DMS53 treated with DMSO at 0.1 percent for 48 hours (cell line): ENCODE results near the gene TMEM108.

Experiments used
- DNase-seq: peaks from one replicate; lab custom pipeline; 2025; ENCODE audit not compliant: unreplicated experiment; lab: John Stamatoyannopoulos, UW

TMEM108 gene

GRCh38 chr3:133115176-133115575 is 77.0 kb downstream of the TMEM108 start:
- DNase-seq = no peak

DNA sequence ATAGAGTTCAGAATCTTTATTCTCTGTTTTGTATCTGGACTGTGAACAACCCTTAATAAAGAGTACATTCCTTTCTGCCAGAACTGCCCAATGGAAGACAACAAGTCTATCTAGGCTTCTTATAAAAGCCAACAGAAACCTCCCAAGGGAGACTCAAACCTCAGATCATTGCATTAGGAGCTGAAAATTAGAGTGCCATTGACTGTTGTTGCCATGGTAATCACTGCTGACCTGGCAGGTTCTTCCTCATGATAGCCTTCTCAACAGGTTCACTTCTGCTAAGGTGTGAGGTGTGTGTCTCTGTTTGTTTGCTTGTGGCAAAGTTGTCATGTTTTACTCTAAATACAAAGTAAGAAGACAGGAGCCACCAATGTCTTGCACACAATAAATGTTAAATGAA is 79.2 kb downstream of the TMEM108 start:
- DNase-seq = no peak

DNA sequence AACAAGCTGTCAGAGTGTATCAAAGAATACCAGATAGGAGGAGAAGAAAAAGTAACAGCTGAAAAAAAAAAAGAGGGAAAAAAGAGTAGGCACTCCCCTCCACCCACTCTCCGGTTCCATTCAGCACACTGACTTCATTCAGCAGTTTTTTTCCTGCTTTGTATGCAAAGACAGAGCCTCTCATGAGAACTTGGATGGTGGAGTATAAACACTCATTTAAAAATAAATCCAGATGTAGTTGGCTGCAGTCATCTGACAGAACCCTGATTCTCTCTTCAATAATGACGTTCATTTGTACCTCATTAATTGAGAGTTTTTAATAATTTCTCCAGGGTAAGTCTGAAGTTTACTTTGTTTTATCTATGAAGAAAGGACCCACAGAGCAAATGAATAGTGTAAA is 81.0 kb downstream of the TMEM108 start:
- no peak for DNase-seq

GRCh38 chr3:133121450-133121849 is 83.3 kb downstream of the TMEM108 start:
- no peak for DNase-seq

DNA sequence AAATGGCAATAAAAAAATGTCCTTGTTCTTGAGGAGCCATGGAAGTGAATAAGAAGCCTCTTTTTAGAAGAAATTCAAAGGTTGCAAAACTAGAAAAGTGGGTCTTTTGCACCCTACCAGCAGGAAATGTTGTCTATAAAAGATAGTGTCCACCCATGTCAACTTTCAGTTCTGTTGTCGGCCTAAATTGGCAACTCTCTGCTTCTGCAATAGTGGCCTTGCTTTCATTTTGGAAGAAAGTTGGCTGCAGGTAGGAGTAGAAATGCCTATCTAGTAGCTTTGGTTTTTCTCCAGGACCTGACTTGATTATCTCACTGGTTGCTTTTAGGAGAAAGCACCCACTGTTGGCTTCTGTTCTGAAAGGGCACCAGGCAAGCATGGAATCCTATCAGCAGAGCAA is 85.4 kb downstream of the TMEM108 start:
- DNase-seq = no peak

DNA sequence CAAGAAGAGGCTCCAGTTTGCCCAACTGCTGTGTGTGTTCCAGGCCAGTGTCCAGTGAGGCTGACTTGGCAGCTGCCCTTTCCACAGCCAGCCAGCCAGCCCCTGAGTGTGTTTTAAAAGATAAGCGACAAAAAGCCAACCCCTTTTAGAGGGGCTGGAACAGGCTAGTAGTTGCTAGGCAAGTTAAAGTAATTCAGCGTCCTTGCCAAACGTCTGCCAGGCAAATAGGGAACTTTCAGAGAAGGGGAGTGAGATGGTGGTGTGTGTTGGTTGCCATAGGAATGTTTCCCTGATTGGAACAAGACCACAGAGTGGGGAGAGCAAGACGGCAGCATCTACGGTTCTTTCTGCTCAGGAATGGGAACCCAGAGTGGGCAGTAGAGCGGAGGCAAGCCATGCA is 86.3 kb downstream of the TMEM108 start:
- DNase-seq = no peak

GRCh38 chr3:133125171-133125570 is 87.0 kb downstream of the TMEM108 start:
- DNase-seq = no peak

DNA sequence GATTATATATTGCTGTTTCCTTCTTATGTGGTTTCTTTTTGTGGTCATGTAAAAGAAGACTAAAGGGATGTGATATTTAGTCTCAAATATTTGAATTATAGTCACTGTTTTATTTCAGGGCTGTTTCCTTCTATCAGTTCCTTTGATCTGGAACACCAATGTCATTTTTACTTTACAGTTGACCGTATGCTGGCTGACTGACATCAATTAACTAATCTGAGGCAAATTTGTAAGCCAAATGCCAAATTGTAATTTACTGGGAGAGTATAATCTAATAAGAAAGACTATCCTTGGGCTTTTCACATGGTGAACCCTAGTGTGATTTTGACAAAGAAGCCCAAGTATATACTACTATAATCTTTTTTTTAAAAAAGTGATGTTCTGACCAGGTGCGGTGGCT is 87.6 kb downstream of the TMEM108 start:
- no peak for DNase-seq

DNA sequence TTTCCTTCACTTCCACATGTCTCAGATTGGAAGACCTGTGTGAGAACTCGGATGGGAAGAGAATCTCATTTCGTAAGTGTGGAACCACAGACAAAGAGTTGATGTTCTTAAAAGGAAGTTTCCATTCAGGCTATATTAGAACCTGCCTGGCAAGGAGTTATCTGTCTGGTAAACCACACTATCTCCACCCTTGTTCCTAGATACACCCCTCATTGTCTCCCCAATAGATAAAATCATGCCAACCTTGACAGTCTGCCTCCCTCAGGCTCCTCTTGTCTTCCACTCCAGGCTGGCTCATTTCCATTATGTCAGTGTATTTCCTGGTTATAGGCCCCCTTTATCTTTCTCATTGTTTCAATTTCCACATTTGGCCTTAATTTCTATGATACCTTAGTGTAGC is 89.2 kb downstream of the TMEM108 start:
- no peak for DNase-seq

DNA sequence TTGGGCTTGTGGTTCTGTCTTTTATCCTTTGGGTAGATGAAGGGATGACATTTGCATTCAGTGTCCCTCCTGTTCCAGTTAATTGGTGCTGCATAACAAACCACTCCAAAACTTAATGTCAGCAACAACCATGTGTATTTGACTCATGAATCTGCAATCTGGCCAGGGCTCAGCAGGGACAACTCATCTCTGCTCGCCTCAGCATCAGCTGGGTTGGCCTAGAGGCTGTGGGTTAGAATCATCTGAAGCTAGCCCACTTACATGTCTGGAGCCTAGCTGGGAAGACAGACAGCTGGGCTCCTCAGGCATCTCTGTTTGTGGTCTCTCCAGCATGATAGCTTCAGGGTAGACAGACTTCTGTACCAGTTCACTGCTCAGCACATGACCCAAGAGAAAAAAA is 92.0 kb downstream of the TMEM108 start:
- DNase-seq = no peak

- no peak for DNase-seq
Measured at GRCh38 chr3:133135306-133135705, 97.1 kb downstream of the TMEM108 start.

GRCh38 chr3:133136114-133137041 is 98.2 kb downstream of the TMEM108 start:
- DNase-seq = peak; percentile 66

DNA sequence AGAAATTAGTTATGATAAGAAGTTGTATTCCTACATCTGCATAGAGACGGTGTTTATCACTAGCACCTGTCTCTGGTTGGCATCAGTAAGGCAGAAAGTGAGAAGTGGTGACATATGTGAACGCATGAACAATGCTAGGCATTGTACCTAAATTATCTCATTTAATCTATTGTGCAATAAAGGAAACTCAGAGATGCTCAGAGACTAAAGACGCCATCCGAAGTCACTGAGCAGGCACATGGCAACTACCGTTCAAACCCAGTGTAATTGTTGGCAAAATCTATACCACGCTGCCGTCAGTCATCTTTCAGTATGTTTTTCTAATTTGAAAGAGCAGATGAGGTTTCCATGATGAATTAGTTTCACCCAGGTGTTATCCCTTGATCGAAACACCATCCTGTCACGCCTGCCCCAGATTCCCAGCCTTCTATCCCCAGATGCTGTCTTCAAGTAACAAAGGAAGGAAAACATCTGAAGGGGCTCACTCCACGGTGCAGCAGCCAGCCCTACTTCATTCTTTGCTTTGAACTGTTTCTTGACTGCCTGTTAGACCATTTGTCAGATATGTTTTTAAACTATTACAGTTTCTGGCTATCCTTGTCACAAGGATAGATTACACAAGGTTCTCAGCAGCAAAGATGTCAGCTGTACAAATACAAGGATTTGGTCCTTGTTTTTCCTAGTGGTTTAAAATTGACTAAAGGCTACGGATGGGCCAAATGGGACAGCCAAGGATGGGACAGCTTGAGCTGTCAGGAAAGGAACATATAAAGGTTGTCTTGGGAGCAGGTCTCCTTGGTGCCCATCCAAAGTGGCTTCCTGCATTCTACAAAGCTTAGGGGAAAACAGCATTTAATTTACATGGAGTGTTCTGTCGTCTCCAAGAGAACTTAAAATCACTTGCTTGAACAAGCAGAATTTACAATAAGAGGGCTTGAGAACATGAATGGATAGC is 99.1 kb downstream of the TMEM108 start:
- DNase-seq = no peak

GRCh38 chr3:133138017-133138416 is 99.8 kb downstream of the TMEM108 start:
- no peak for DNase-seq

DNA sequence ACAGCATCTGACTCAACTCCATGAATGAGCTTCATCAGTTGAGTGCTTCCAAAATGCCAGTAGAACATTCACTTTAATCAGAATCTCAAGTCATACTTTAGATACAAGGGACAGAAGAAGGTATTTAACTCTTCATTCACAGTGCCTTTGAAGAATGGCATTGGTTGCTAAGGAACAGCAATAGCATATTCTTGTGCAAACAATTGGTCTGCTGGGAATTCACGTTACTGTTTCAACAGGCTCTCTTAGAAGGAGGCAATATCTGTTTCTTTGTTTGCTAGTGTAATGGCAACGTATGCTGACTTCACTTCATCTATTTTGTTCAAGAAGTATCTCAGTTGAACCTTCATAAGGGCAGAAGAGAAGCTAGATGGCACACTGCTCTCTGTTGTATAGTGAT is 113.9 kb downstream of the TMEM108 start:
- peak; percentile 45 for DNase-seq

GRCh38 chr3:133152681-133153220 is 114.6 kb downstream of the TMEM108 start:
- DNase-seq = no peak

- DNase-seq = no peak
Measured at GRCh38 chr3:133153382-133153781, 115.2 kb downstream of the TMEM108 start.

GRCh38 chr3:133157716-133158115 is 119.5 kb downstream of the TMEM108 start:
- DNase-seq = no peak

GRCh38 chr3:133158686-133159085 is 120.5 kb downstream of the TMEM108 start:
- no peak for DNase-seq

DNA sequence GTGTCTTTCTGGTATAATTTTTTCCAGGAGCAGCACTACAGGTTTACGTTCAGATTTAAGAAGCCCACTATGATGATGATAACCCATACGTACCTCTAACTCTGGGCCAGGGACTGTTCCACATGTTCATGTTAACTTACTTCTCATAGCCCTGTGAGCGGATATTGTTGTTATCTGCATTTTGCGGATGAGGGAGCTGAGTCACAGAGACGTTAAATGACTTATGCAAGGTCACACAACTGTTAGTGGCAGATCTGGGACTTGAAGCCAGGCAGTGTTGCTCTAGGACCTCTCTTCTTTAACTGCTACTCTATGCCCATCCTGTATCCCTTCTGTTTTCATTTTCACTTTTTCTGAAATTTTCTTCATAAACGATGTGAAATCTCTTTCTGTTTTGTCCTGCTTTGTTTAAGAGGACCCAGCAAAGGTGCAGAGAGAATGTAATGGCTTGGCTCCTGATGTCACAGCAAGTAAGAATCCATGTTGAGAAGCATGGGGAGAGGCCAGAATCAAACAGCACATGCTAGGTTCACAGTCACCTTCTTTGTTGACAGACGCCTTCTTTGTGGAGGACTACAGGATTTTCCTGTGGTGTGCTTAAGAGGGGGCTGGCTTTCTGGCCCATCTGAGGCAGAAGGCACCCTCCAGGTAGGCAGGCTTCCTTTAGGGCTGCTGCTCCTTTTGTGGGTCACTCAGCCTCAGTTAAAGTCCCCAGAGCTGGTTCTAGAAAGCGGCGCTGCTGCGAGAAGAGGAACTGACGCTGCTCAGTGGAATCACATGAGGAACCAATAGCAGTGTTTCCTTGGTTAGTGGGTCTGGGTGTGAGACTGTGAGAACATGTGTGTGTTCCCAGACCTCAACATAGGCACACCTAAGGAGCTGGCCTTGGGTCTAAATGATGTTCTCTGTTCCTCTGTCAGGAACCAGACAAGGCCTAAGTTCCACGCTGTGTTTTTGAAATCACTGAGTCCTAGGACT is 121.6 kb downstream of the TMEM108 start:
- no peak for DNase-seq
